HepG2 (cell line): Measurements from ENCODE around the gene ABCB6. TPM values are rescaled to one million over a fixed set of nuclear protein-coding genes. Genes with fewer than 3 reads are reported as not detected.

Experiments used
- HNF4A ChIP-seq: sonication (generic); formaldehyde crosslinking; IDR thresholded peaks from 2 replicates; pipeline ENCODE4 v1.4.0; 2020; ENCODE audit warnings: missing genetic modification reagents
- HNRNPUL1 ChIP-seq: fragments of 200-400 bp; formaldehyde crosslinking; IDR thresholded peaks from 2 replicates; pipeline ENCODE4 v1.6.1; 2017; ENCODE audit warnings: low read depth, mild to moderate bottlenecking, low read length, moderate library complexity
- HOXD1 ChIP-seq: sonication (generic); formaldehyde crosslinking; IDR thresholded peaks from 2 replicates; pipeline ENCODE4 v1.5.0; 2020; ENCODE audit warnings: missing genetic modification reagents
- IKZF1 ChIP-seq: fragments of 450-650 bp; IDR thresholded peaks from 2 replicates; pipeline ENCODE4 v1.7.1; 2016
- IRF2 ChIP-seq: IDR thresholded peaks from 2 replicates; pipeline ENCODE4 v1.6.1; 2018; ENCODE audit warnings: missing genetic modification reagents, missing compliant biosample characterization
- KLF11 ChIP-seq: IDR thresholded peaks from 2 replicates; pipeline ENCODE4 v1.6.1; 2016; ENCODE audit warnings: missing compliant biosample characterization
- NFE2L2 ChIP-seq: fragments of 150-350 bp; IDR thresholded peaks from 2 replicates; pipeline ENCODE4 v1.6.1; 2014; ENCODE audit warnings: low read length
- NFKBIZ ChIP-seq: IDR thresholded peaks from 2 replicates; pipeline ENCODE4 v1.6.1; 2018; ENCODE audit warnings: missing genetic modification reagents, missing compliant biosample characterization
- NR2C2 ChIP-seq: sonication (generic); formaldehyde crosslinking; IDR thresholded peaks from 2 replicates; pipeline ENCODE4 v1.4.0; 2020; ENCODE audit warnings: missing genetic modification reagents, mild to moderate bottlenecking, moderate library complexity, borderline replicate concordance
- NR3C1 ChIP-seq: sonication (generic); formaldehyde crosslinking; IDR thresholded peaks from 2 replicates; pipeline ENCODE4 v1.4.0; 2020; ENCODE audit warnings: missing genetic modification reagents
- POLR2A ChIP-seq, 2 experiments: IDR thresholded peaks; 2 replicates each; pipeline ENCODE4 v1.6.1; 2011; ENCODE audit warnings: low read depth in 2 of 2, low read length in 2 of 2, mild to moderate bottlenecking in 1 of 2, moderate library complexity in 1 of 2; ENCODE audit not compliant: insufficient read depth in 1 of 2
- RORA ChIP-seq: sonication (generic); formaldehyde crosslinking; IDR thresholded peaks from 2 replicates; pipeline ENCODE4 v1.5.0; 2020; ENCODE audit warnings: mild to moderate bottlenecking, missing genetic modification reagents, moderate library complexity
- SNAI1 ChIP-seq: sonication (generic); formaldehyde crosslinking; IDR thresholded peaks from 2 replicates; pipeline ENCODE4 v1.5.0; 2020; ENCODE audit warnings: mild to moderate bottlenecking, missing genetic modification reagents, borderline replicate concordance
- ZFAT ChIP-seq: sonication (generic); formaldehyde crosslinking; conservative IDR thresholded peaks from 2 replicates; pipeline ENCODE4 v1.8.1; 2023; ENCODE audit warnings: missing genetic modification reagents, inconsistent platforms
- ZFP62 ChIP-seq: sonication (generic); formaldehyde crosslinking; IDR thresholded peaks from 2 replicates; pipeline ENCODE4 v1.4.0; 2020; ENCODE audit warnings: missing genetic modification reagents
- ZNF44 ChIP-seq: sonication (generic); formaldehyde crosslinking; IDR thresholded peaks from 2 replicates; pipeline ENCODE4 v1.5.1; 2020; ENCODE audit warnings: mild to moderate bottlenecking, missing genetic modification reagents
- ZNF570 ChIP-seq: sonication (generic); formaldehyde crosslinking; IDR thresholded peaks from 2 replicates; pipeline ENCODE4 v1.4.0; 2020; ENCODE audit warnings: mild to moderate bottlenecking, missing genetic modification reagents, borderline replicate concordance
- ZZZ3 ChIP-seq: sonication (generic); formaldehyde crosslinking; IDR thresholded peaks from 2 replicates; pipeline ENCODE4 v1.4.0; 2020; ENCODE audit warnings: missing genetic modification reagents, mild to moderate bottlenecking, borderline replicate concordance
- polyA plus RNA-seq, 8 experiments: library from polyadenylated mRNA; depleted of rRNA in 3 of 8; stranded (reverse) in 7 of 8; unstranded in 1 of 8; fragments of >200 nt; fragmentation: Illumina TruSeq in 4 of 8; extraction: Trizol in 4 of 8; gene quantifications; 2 replicates each; pipeline versions ENCODE4 v1.2.1 to v1.2.3, GENCODE V29; 2011 to 2016; ENCODE audit warnings: low read depth in 4 of 8, missing spikeins in 1 of 8, mixed read lengths in 1 of 8; ENCODE audit not compliant: insufficient read depth in 1 of 8
- total RNA-seq, 5 experiments: library from RNA; depleted of rRNA; stranded (reverse); fragments of >200 nt; fragmentation: Illumina TruSeq; extraction: Trizol; gene quantifications; 2 replicates each; pipeline ENCODE4 v1.2.3, GENCODE V29; 2016; ENCODE audit warnings: low read depth in 1 of 5
- TF ChIP-seq, protein P1 (sequence below), 2 experiments: sonication (generic) in 1 of 2; formaldehyde crosslinking in 1 of 2; IDR thresholded peaks; 2 replicates each; pipeline versions ENCODE4 v1.6.1 to v1.9.0; 2014 to 2022; ENCODE audit warnings: antibody characterized with exemption in 1 of 2, borderline replicate concordance in 1 of 2, inconsistent platforms in 1 of 2, low read depth in 1 of 2, missing genetic modification reagents in 1 of 2
- TF ChIP-seq, protein P2 (sequence below): sonication (generic); formaldehyde crosslinking; IDR thresholded peaks from 2 replicates; pipeline ENCODE4 v1.4.0; 2020; ENCODE audit warnings: missing genetic modification reagents
- TF ChIP-seq, protein P3 (sequence below): sonication (generic); formaldehyde crosslinking; IDR thresholded peaks from 2 replicates; pipeline ENCODE4 v1.4.0; 2020; ENCODE audit warnings: missing genetic modification reagents

Gene ABCB6
- total and polyA plus RNA-seq, 2 of the 13 experiments (the other 11 are each of a cell fraction or from before 2014, with no cell fraction given): 91.1 to 137 TPM

DNA sequence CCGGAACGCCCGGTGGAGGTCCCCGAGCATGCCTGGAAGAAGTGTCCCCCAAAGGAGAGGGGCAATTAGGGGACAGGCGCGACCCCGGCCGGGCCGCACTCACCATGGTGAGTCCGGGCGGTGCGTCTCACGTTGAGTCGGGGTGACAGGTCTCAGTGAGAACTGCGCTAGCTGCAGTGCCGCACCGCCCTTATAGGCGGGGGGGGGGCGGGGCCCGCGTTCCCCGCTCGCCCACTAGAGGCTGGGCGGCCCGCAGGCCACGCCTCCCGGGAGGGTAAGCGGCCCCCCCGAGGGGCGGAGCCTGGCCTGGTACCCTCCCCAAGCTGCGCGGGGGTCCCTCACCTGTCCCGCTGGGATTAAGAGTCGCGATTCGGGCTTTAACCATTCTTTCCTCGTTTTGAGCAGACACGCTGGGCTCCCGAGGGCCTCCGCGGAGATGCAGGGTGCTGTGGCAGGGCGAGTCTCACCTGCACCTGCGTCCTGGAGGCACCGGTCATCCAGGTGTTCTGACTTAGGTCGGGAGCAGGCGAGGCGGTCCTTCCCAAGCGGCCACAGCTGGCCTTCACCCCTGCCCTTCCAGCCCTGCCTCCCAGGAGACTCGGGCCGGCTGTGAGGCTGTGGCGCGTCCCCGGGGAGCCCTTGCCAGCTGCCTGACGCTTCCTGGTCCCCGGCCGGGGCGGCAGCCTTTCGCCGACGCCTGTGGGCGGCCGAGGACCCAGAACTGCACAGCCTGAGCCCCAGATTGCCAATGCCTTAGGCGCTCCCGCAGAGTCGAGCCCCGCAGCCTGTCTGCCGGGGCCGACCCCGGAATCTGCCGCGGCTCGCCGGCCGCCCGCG, 35.2 kb upstream of the ABCB6 start, which contains the start of gene TUBA4A (continued):
- TF ChIP-seq HNRNPUL1: no peak
- TF ChIP-seq, protein P1, sequence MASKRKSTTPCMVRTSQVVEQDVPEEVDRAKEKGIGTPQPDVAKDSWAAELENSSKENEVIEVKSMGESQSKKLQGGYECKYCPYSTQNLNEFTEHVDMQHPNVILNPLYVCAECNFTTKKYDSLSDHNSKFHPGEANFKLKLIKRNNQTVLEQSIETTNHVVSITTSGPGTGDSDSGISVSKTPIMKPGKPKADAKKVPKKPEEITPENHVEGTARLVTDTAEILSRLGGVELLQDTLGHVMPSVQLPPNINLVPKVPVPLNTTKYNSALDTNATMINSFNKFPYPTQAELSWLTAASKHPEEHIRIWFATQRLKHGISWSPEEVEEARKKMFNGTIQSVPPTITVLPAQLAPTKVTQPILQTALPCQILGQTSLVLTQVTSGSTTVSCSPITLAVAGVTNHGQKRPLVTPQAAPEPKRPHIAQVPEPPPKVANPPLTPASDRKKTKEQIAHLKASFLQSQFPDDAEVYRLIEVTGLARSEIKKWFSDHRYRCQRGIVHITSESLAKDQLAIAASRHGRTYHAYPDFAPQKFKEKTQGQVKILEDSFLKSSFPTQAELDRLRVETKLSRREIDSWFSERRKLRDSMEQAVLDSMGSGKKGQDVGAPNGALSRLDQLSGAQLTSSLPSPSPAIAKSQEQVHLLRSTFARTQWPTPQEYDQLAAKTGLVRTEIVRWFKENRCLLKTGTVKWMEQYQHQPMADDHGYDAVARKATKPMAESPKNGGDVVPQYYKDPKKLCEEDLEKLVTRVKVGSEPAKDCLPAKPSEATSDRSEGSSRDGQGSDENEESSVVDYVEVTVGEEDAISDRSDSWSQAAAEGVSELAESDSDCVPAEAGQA (IDR thresholded peaks at IDR 0.05; ENCODE audit: low read depth): 0 out of 2 replicates have a peak, but pooled peaks have one; percentile 3
- TF ChIP-seq, protein P1 (CRISPR knock-in tag; IDR thresholded peaks at IDR 0.05; ENCODE audit: borderline replicate concordance): no peak
- no peak for TF ChIP-seq NR2C2 (CRISPR knock-in tag)
- TF ChIP-seq RORA (CRISPR knock-in tag): no peak
- TF ChIP-seq HNF4A (CRISPR knock-in tag): no peak
- TF ChIP-seq NFE2L2: no peak
- TF ChIP-seq, protein P2, sequence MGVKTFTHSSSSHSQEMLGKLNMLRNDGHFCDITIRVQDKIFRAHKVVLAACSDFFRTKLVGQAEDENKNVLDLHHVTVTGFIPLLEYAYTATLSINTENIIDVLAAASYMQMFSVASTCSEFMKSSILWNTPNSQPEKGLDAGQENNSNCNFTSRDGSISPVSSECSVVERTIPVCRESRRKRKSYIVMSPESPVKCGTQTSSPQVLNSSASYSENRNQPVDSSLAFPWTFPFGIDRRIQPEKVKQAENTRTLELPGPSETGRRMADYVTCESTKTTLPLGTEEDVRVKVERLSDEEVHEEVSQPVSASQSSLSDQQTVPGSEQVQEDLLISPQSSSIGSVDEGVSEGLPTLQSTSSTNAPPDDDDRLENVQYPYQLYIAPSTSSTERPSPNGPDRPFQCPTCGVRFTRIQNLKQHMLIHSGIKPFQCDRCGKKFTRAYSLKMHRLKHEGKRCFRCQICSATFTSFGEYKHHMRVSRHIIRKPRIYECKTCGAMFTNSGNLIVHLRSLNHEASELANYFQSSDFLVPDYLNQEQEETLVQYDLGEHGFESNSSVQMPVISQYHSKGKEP: no peak
- TF ChIP-seq ZNF44 (CRISPR knock-in tag): 0 out of 2 replicates have a peak, but pooled peaks have one; percentile 82
- peak; percentile 21; the same call in 1 of the 2 replicates for TF ChIP-seq NFKBIZ (CRISPR knock-in tag)
- TF ChIP-seq ZZZ3 (CRISPR knock-in tag): peak; percentile 77; the same call in 1 of the 2 replicates
- TF ChIP-seq NR3C1: no peak
- peak in 1 of 2 experiments; percentile 48; a peak in 1 of 4 replicates for TF ChIP-seq POLR2A (IDR thresholded peaks at IDR 0.05; ENCODE audit: insufficient read depth in 1 of 2, low read depth in 2 of 2, low read length in 2 of 2)
- peak; percentile 34; the same call in 1 of the 2 replicates for TF ChIP-seq IRF2
- TF ChIP-seq SNAI1 (CRISPR knock-in tag): no peak
- no peak for TF ChIP-seq ZNF570 (CRISPR knock-in tag)
- 0 out of 2 replicates have a peak, but pooled peaks have one; percentile 25 for TF ChIP-seq ZFP62 (CRISPR knock-in tag)
- TF ChIP-seq, protein P3, sequence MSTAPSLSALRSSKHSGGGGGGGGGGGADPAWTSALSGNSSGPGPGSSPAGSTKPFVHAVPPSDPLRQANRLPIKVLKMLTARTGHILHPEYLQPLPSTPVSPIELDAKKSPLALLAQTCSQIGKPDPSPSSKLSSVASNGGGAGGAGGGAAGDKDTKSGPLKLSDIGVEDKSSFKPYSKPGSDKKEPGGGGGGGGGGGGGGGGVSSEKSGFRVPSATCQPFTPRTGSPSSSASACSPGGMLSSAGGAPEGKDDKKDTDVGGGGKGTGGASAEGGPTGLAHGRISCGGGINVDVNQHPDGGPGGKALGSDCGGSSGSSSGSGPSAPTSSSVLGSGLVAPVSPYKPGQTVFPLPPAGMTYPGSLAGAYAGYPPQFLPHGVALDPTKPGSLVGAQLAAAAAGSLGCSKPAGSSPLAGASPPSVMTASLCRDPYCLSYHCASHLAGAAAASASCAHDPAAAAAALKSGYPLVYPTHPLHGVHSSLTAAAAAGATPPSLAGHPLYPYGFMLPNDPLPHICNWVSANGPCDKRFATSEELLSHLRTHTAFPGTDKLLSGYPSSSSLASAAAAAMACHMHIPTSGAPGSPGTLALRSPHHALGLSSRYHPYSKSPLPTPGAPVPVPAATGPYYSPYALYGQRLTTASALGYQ (CRISPR knock-in tag): peak; percentile 70; the same call in 1 of the 2 replicates
- TF ChIP-seq KLF11 (CRISPR knock-in tag): no peak
- no peak for TF ChIP-seq ZFAT
- peak; percentile 85 for TF ChIP-seq HOXD1
- no peak for TF ChIP-seq IKZF1
